Choroid plexus epithelial cell (primary cell): Measurements from ENCODE around the gene KIAA1210.

Experiments
- DNase-seq: peaks from one replicate; pipeline ENCODE4 v3.0.0-alpha.2; 2010; ENCODE audit warnings: low read depth
- H3K4me3 ChIP-seq: 2 replicates; pipeline ENCODE4 v1.5.1; 2011; ENCODE audit warnings: low read depth, mild to moderate bottlenecking, control low read depth, low read length, moderate library complexity
- TF ChIP-seq, protein P1 (sequence below): conservative IDR thresholded peaks from 2 replicates; pipeline ENCODE4 v1.5.1; 2011; ENCODE audit warnings: low read depth, mild to moderate bottlenecking, control low read depth, inconsistent platforms, low read length, moderate library complexity

The KIAA1210 gene

DNA sequence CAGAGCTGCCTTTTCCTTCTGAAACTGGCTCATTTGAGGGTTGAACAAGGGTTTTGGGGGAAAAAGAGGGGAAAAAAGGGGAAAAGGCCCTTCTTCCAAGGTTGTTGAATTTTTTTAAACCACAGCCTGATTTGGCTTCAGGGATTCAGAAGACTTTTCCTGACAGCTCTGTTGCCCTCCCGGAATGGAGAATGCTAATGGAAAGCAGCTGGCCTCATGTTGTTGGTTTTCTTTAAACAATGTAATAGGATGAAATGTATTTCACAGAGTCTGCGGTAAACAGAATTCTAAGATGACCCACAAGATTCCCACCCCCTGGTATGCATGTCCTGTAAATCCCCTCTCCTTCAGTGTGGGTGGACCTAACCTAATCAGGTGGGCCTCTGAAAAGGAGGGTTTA lies 3.3 kb upstream of the KIAA1210 start:
- H3K4me3 ChIP-seq, result no peak overlapping the region
- DNase-seq, result no peak
- TF ChIP-seq, protein P1, sequence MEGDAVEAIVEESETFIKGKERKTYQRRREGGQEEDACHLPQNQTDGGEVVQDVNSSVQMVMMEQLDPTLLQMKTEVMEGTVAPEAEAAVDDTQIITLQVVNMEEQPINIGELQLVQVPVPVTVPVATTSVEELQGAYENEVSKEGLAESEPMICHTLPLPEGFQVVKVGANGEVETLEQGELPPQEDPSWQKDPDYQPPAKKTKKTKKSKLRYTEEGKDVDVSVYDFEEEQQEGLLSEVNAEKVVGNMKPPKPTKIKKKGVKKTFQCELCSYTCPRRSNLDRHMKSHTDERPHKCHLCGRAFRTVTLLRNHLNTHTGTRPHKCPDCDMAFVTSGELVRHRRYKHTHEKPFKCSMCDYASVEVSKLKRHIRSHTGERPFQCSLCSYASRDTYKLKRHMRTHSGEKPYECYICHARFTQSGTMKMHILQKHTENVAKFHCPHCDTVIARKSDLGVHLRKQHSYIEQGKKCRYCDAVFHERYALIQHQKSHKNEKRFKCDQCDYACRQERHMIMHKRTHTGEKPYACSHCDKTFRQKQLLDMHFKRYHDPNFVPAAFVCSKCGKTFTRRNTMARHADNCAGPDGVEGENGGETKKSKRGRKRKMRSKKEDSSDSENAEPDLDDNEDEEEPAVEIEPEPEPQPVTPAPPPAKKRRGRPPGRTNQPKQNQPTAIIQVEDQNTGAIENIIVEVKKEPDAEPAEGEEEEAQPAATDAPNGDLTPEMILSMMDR, result no peak

DNA sequence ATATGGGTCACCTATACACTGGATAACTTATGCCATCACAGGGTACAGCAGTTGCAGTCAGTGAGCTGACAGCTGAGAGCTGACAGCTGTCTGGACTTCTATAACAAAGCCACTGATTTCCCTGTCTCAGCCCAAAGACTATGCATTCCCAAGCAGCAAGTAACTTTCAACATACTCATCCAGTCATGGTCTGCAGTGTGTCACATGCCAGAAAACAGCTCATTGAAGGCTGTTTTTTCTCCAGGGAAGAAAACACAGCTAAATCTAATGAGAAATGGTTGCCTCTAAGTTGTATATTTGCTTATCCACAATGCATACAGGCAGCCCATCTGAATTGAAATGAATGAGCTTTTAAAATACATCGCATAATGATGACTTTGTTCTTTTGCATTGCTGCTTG lies 6.3 kb downstream of the KIAA1210 start:
- TF ChIP-seq, protein P1, result no peak
- peak; percentile 41 for DNase-seq
- no peak overlapping the region for H3K4me3 ChIP-seq

DNA sequence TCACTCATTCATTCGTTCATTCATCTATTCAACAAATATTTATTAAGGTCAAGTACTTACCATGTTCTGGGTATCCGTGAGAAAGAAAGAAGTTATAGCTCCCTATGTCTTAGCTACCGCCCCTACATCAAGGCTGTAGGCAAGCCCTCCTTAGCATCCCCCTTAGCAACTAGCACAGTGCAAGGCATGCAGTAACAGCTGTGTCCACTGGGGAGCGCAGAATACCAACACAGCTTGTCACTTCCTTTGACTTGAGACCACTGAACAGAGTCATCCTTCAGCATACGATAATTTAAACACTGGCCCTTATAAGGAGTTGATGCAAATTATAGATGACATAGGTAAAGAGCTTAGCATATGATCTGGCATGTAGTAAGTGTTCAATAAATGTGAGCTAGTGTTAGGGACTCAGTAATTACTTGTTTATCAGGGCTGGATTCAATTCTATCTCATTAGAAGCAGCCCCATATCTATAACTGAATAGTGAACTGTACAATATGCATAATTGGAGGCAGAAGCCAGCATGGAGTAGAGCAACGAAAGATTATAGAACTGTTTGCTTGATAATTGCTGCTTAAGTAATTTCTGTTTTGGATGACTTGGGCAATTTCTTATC lies 8.7 kb downstream of the KIAA1210 start:
- no peak overlapping the region for H3K4me3 ChIP-seq
- DNase-seq, result peak; percentile 65
- TF ChIP-seq, protein P1, result peak; percentile 84

DNA sequence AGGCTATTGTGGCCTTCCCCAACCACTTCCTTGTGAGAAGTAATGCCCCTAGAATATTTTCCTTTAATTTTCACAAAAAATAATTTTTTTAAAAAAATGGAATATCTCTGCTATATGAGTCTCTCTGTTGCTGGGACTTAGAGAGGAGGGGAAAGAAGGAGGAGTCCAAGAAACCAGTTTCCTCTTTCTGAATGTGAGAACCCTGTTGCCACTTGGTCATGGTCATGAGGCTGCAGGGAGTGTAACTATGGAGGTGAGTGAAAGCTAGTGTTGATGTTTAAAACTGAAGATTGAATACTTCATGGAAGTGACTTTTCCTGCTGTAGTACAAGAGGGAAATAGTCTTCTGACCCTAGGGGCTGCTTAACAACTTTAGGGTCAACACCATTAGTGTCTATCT lies 20.4 kb downstream of the KIAA1210 start:
- no peak overlapping the region for H3K4me3 ChIP-seq
- TF ChIP-seq, protein P1, result no peak
- DNase-seq, result no peak

DNA sequence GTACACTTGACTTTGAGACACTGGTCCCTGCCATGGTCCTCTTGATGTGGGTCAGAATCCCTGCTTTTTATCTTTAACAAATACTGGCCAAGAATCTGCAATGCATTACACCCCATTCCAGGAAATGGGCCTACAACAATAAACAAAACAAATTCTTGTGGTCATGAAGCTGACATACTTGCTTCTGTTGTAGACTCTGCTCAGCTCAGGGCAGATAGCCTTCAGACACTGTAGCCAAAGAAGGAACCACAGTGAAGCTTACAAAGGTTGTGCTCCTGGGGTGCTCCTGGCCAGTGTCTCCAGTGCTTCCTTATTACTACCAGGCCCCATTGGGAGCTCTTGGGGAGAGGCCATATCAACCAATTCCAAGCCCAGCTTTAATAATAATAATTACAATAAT lies 21.8 kb downstream of the KIAA1210 start:
- TF ChIP-seq, protein P1, result no peak
- H3K4me3 ChIP-seq, result no peak overlapping the region
- peak; percentile 42 for DNase-seq

DNA sequence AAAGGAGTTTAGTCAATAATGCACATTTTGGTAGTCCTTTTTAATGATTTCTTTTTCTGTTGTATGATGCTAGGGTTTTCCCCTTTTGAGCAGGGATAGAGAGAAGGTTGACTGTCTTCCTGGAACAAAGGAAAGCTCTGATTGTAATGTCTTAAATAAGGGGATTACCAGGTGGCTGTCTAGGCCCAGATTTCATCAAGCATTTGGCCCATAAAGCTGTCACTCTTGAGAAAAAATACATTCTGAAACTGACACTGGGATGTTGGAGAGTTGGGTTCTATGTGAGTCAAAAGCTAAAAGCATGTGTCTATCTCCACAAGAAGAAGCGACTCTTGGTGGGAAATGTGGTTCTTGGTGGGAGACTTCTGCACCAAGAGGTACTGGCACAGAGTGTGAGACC lies 26.4 kb downstream of the KIAA1210 start:
- no peak for DNase-seq
- no peak overlapping the region for H3K4me3 ChIP-seq
- TF ChIP-seq, protein P1, result no peak

DNA sequence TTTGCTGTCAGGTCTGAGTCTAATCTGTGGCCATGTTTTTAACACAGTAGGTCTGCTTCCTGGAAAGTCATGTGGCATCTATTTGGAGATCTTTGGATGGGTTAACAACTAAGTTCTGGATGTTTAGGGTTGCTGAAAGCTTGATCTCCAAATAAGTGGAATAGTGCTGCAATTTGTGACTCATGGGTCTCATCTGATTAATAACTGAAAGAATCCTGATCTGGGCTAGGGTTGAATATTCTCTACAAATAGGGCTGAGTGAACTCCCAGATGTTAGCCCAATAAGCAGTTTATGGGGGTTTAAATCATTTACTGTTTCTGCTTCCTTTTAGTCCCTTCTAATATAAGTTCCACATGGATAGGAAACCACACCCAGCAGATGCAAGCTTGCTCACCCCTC lies 31.7 kb downstream of the KIAA1210 start:
- H3K4me3 ChIP-seq, result no peak overlapping the region
- TF ChIP-seq, protein P1, result no peak
- no peak for DNase-seq
